Endometrial microvascular endothelial cells (primary cell): ENCODE results near the gene GNB1L. TPM values are rescaled to one million over a fixed set of nuclear protein-coding genes. Genes with fewer than 3 reads are reported as not detected.
"Not testable (repeated sequence)": the region's sequence is repeated elsewhere in the genome, so short reads cannot be mapped to it uniquely, and the experiment has no call there.

Experiments used
- in situ Hi-C: cut with HindIII; loops from 2 replicates; pipeline ENCODE4 v1.10.0; 2017; ENCODE audit warnings: low sequenced_read_pairs, low pct_unique_long_range_greater_than_20kb; ENCODE audit errors: inconsistent ontology term
- total RNA-seq: library from RNA; depleted of rRNA; stranded (reverse); fragments of >200 nt; gene quantifications from one replicate; pipeline ENCODE4 v1.2.3, GENCODE V29; 2015; ENCODE audit errors: inconsistent ontology term

GNB1L gene
- total RNA-seq, 1 donor from 2014 or later = 19.7 TPM

GRCh38 chr22:19832476-19833108 is 22.1 kb downstream of the GNB1L start:
- in situ Hi-C loops = no loop called here

- in situ Hi-C loops = not testable (repeated sequence)
Measured at GRCh38 chr22:19831979-19832378, 22.7 kb downstream of the GNB1L start.

GRCh38 chr22:19831016-19831415 is 23.7 kb downstream of the GNB1L start:
- in situ Hi-C loops = no loop called here

- in situ Hi-C loops = no loop called here
Measured at GRCh38 chr22:19828035-19828401, 26.7 kb downstream of the GNB1L start.

GRCh38 chr22:19827341-19828034 is 27.2 kb downstream of the GNB1L start:
- in situ Hi-C loops = no loop called here

- in situ Hi-C loops = no loop called here
Measured at GRCh38 chr22:19826619-19826950, 28.1 kb downstream of the GNB1L start.

GRCh38 chr22:19825904-19826618 is 28.6 kb downstream of the GNB1L start:
- in situ Hi-C loops = no loop called here

- in situ Hi-C loops = no loop called here
Measured at GRCh38 chr22:19824926-19825339, 29.7 kb downstream of the GNB1L start.

- in situ Hi-C loops = no loop called here
Measured at GRCh38 chr22:19824212-19824925, 30.3 kb downstream of the GNB1L start.

GRCh38 chr22:19823902-19824211 is 30.8 kb downstream of the GNB1L start:
- in situ Hi-C loops = no loop called here

- in situ Hi-C loops = no loop called here
Measured at GRCh38 chr22:19823191-19823901, 31.3 kb downstream of the GNB1L start.

GRCh38 chr22:19822301-19823117 is 32.2 kb downstream of the GNB1L start:
- in situ Hi-C loops = no loop called here

GRCh38 chr22:19821523-19822300 is 33.0 kb downstream of the GNB1L start:
- in situ Hi-C loops = no loop called here

- in situ Hi-C loops = no loop called here
Measured at GRCh38 chr22:19820880-19821522, 33.7 kb downstream of the GNB1L start.

- in situ Hi-C loops = no loop called here
Measured at GRCh38 chr22:19819911-19820879, 34.5 kb downstream of the GNB1L start.

GRCh38 chr22:19819208-19819910 is 35.3 kb downstream of the GNB1L start:
- in situ Hi-C loops = no loop called here
